Activated T-helper 1 cell treated with anti-CD3 and anti-CD28 coated beads, Interleukin-2, amount 50 U/mL, for 16 hours (primary cell): ENCODE data around the gene SDF2L1.

ENCODE experiments used
- DNase-seq, 2 donors: peaks; one replicate each; pipeline ENCODE4 v3.0.0-alpha.2; 2020; ENCODE audit warnings: low read depth in 1 of 2, low spot score in 1 of 2

The SDF2L1 gene

GRCh38 chr22:21622011-21622918 lies 19.8 kb upstream of the SDF2L1 start:
- DNase-seq: no peak

GRCh38 chr22:21622919-21623647 lies 19.0 kb upstream of the SDF2L1 start:
- DNase-seq: no peak

- no peak for DNase-seq
These were observed 18.5 kb upstream of the SDF2L1 start for GRCh38 chr22:21623648-21623970.

GRCh38 chr22:21624120-21624879 lies 17.8 kb upstream of the SDF2L1 start:
- DNase-seq: no peak

GRCh38 chr22:21624880-21625791 lies 17.0 kb upstream of the SDF2L1 start:
- no peak for DNase-seq

GRCh38 chr22:21626073-21626734 lies 15.9 kb upstream of the SDF2L1 start:
- no peak for DNase-seq

GRCh38 chr22:21626735-21627469 lies 15.2 kb upstream of the SDF2L1 start:
- no peak for DNase-seq

GRCh38 chr22:21628386-21629254 lies 13.5 kb upstream of the SDF2L1 start:
- no peak for DNase-seq

- peak; percentile 90 to 94 for DNase-seq
These were observed 12.6 kb upstream of the SDF2L1 start, which contains the start of gene YDJC for GRCh38 chr22:21629255-21630149. TSS of gene YDJC (minus strand) at chr22:21630022. CDS start at chr22:21630014, 8 bp downstream.

- DNase-seq: no peak
These were observed 11.1 kb upstream of the SDF2L1 start for GRCh38 chr22:21631025-21631424.

GRCh38 chr22:21632237-21632895 lies 9.7 kb upstream of the SDF2L1 start, which contains the start of gene CCDC116:
TSS of gene CCDC116 (plus strand) at chr22:21632760. CDS start at chr22:21633182, 422 bp downstream.
- peak; percentile 22 to 48 for DNase-seq

- no peak for DNase-seq
These were observed 9.2 kb upstream of the SDF2L1 start for GRCh38 chr22:21632931-21633330.

- no peak for DNase-seq
These were observed 8.6 kb upstream of the SDF2L1 start for GRCh38 chr22:21633481-21633880.

GRCh38 chr22:21634081-21634480 lies 8.0 kb upstream of the SDF2L1 start:
- DNase-seq: no peak

GRCh38 chr22:21634844-21635243 lies 7.3 kb upstream of the SDF2L1 start:
- no peak for DNase-seq

GRCh38 chr22:21635771-21636510 lies 6.2 kb upstream of the SDF2L1 start:
- no peak for DNase-seq
